Stimulated activated CD4-positive, alpha-beta T cell treated with anti-CD3 and anti-CD28 coated beads, Interleukin-4, amount 100 ng/mL, for 1 hour (primary cell): ENCODE data around the gene PPP3CA.
"Not testable (repeated sequence)": the region's sequence is repeated elsewhere in the genome, so short reads cannot be mapped to it uniquely, and the experiment has no call there.

Experiments used
- DNase-seq: peaks from one replicate; pipeline ENCODE4 v3.0.0-alpha.2; 2020

The PPP3CA gene

DNA sequence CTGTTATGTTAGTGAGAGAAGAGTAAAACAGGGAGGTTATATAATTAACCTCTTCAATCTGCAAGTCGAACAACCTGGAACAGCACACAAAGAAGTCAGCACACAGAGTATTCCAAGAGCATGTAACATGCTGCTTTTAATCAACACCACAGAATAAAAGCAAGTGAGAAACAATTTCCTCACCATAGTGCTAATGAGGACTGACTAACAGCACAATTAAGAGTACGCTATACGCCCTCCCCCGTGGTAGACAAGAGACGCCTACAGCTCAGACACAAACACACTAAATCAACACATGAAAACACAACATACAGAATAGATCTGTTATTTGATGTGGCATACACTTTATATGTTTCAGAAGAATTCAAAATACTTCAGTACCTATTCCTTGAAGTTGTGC lies 103.0 kb downstream of the PPP3CA start:
- no peak for DNase-seq

DNA sequence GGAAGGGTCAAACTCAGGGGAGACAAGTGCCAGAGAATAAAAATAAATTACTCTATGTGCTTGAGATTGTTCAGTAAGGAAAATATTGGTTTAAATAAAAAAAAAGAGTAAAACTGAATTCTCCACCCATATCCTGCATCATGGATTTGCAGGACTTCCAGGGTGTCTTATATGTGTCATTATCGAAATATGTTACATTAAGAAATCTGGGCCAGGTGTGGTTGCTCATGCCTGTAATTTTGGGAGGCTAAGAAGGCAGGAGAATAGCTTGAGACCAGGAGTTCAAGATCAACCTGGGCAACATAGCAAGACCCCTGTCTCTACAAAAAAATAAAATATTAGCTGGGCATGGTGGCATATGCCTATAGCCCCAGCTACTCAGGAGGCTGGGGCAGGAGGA lies 104.9 kb downstream of the PPP3CA start:
- no peak for DNase-seq

DNA sequence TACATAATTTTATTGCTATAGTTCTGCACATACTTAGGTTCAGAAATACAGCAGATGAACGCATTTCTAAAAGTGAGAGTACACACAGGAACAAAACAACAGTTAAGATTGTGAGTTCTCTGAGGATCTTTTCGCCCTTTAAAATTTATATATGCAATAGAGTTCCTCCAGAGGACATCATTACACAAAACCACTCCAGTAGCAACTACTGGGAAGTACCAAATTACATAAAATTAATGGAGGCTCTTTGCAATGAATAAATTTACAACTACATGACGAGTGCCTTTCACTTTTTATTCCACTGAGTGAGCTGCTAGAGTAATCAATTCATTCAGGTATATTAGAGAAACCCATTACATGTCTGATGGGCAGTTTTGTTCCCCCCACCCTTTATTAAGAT lies 107.2 kb downstream of the PPP3CA start:
- no peak for DNase-seq

DNA sequence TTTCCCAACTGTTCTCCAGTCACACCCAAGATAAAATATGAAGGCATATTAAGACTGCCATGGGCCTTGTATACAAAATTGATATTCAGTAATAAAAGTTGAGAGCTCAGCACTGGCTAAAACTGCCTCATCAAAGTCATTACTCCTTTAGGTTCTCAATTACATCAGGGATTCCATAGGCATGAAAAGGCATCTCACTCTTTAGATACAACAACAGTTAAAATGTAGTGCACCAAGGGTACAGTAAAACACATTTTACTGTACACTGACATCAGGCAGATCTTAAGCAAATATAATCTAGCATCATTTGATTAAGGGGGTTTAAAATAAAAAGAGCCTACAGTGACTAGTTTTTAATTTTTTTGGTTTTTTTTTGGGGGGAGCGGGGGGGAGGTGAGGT lies 107.7 kb downstream of the PPP3CA start:
- no peak for DNase-seq

DNA sequence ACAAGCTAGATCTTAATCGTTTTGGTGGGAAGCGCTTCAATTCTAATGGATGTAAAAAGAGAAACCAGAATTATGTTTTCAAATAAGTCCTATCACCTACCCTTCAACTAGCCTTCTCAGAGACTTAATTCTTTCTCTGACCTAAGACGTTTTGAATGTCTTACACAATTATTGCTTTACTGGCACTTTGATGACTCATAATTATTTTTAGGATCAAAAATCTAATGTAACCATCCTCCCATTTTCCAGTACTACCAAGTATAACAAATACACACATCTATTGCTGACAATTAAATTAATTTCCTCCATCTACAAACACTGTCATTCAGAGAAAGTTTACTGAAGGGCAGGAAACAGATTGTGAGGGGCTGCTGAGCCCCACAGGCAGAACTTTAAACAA lies 108.6 kb downstream of the PPP3CA start:
- no peak for DNase-seq

DNA sequence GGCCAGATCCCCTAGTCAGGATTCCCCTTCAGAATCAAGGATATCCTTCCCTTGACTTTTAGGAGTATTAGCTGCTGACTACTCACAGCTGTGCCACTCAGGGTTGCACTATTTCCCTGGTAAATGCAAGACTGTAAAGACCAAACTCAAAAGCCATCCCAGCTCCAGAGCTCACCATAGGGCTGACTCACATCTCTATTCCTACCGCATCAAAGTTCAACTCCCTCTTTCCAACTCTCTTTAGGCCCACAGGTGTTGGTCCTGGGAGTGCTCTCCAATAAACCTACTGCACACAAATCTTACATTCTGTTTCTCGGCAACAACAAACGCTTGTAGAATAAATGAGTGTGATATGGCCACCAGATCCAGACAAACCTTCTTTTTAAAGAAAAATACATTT lies 109.6 kb downstream of the PPP3CA start:
- no peak for DNase-seq

DNA sequence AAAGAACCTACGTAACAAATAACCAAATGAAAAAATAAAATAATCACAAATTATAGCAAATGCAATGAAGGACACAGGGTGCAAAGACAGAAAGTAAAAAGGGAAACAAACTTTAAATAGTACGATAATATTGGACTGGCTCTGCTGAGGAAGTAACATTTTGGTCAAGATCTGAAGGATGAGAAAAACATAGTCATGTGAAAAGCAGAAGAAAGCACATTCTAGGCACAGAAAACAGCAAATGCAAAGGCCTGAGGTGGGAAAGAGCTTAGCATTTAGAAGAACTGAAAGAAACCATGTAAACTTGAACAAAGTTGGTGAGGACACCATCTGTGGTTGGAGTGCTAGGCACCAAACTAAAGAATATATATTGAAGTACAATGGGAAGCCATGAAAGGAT lies 111.2 kb downstream of the PPP3CA start:
- no peak for DNase-seq

DNA sequence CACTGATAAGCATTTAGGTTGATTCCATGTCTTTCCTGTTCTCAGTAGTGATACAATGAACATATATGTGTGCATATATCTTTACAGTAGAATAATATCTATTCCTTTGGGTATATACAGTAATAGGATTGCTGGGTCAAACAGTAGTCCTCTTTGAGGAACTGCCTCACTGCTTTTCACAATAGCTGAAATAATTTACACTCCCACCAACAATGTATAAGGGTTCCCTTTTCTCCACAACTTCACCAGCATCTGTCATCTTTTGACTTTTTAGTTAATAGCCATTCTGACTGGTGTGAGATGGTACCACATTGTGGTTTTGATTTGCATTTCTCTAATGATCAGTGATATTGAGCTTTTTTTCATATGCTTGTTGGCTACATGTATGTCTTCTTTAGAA lies 113.2 kb downstream of the PPP3CA start:
- not testable (repeated sequence) for DNase-seq

DNA sequence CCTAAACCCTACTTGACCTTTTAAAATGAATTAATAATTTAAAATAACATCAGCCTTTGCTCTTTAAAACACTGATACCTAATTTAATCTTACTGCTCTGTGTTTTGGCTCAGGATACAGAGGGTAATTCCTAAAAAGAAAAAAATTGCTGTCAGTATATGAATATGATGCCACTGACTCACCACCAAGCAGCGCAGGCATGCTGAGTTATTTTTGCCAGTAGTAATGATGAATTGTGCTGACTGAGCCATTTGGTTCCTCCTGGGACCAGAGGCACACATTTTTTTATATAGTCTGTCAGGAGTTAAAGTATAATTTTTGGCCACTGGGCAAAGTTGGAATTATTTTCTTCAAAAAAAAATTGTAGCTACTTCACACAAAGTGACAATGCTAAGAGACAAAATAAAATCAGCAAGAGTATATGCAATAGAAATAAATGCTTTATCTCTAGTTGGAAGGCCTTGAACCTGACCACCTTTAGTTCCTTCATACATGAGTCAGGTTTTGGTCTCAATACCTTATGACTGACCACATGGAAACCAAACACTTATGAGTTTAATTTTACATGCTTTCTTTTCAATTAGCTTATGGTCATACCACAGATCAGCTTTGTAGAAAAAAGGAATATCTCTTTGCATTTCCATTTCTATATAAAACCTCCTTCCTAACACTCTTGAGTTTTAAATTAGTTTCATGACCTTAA lies 115.1 kb downstream of the PPP3CA start:
- peak; percentile 9 for DNase-seq

DNA sequence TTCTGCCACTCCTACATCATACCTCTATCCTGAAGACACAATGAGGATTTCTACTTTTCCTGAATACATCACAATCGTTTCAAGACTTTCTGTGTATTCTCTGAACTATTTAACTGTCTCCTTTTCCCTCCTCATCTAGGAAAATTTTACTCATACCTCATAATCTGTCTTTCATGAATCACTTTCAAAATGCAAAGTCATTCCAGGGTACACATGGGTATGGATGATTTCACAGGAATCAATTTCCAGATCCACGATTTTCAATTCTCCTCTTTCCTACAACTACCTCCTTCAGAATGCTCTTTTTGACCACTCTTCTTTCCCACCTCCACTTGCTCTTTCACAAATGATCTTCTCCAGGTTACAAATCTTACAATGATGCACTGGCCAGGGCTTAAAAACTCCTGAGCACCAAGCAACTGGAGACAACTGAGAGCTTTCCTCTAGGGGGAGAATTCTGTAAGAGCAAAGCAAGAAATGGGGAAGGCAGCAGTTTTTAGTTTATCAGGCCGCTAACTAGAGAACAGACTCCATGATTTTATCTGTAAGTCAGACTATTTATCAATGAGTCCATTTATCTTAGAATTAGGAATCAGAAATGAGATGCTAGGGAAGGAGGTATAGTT lies 116.4 kb downstream of the PPP3CA start:
- no peak for DNase-seq

DNA sequence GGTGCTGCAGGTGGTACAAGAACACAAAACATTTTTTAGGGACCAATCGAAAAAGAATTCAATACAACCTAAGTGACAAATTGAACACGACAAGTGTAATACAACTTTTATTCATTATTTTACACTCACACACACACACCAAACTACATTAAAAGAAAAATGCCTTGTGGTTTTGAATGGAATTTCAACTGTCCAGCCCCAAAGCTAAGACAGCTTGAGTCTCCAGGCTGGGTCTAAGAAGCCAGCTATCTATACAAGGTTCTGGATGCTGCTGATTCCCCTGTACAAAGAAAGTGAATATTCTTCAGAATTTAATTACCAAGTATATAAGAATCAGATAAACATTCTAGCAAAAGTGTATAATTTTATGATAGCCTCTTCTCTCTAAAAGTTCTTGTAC lies 118.2 kb downstream of the PPP3CA start:
- DNase-seq: no peak

DNA sequence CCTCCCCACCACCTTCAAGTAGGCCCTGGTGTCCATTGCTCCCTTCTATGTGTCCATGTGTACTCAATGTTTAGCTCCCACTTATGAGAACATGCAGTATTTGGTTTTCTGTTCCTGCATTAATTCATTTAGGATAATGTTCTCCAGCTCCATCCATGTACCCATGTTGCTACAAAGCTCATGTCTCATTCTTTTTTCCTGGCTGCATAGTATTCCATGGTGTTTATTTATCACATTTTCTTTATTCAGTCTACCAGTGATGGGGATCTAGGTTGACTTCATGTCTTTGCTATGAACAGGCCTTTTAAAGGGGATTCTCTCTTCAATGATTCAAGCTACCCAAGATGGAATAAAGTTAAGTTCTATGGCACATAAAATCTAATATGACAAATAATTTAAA lies 119.6 kb downstream of the PPP3CA start:
- DNase-seq: no peak

DNA sequence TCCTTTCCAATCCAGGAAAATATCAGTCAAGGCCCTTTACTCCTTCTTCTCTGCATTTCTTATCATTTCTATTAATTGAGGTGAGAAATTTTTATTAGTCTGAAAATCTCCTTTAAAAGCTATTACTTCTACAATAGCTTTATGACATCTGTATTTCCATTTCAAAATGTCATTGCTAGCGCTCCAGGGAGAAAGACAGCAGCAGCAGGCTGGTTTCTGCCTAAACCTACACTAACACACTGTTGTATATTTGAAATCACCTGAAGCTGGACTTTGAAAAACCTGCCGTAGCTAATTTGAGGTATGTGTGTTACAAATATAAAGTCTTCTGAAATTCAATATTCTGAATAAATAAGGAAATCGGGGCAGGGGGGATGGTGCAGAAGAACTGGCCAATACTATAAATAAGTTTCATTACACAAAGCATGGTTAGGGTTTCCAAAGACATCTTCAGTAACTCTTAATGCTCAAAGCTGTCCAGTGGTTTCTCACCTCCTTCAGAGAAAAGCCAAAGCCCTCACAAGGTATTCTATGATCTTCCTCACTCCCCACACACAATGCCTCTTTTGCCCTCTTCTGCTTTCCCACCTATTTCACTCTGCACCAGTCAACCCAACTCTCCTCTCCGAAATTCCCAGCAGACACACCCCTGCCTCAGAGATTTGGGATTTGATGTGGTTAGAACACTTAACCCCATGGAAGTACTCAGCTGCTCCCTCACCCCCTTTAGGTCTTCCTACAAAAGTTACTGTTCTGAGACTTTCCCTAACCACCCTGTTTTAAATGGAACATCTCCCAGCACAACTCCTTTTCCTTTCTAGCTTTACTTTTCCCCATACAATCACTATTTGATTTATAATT lies 122.7 kb downstream of the PPP3CA start:
- no peak for DNase-seq

DNA sequence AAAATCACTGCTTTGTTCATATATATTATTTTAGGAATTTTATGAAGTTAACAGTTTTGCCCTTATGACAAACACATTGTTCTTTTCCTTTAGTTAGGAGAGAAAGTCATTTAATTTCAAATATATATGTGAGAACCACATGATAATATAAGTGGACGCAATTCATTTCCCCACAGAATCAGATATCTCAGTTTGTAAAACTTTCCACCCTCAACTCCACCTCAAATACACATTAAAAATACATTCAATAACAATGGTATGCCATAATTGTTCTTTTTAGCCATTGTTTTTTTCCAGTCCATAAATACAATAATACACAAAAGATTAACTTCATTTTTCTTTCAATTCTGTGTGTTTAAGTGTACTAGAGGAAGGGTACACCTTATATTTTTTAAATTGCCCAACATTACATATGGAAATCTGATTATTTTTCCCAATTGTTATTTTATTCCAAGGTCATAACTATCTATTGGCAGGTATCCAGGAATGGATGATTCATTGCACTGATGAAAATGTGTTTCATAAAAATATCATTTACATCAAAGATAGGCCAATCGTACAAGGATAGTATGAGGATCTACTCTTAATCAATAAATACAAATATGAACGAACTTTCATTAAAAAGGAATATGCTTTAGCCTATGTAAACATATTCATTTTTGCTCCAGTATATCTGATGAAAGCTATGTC lies 125.0 kb downstream of the PPP3CA start:
- DNase-seq: no peak

DNA sequence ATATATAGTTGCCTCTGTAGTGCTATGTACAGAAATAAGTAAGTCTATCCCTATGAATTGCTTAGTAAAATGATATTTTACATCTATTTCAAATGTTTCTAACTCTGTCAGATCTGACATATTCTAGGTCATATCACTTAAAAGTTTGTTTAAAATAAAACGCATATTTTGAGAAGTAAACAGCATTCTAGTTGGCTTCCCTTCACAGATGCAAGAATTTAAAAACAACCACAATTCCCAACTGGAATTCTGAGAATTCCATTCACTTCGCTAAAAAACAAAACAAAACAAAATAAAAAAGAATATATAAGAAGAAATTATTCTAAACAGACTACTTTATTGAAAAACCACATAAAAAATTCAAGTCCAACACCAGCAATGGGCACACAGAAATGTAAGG lies 126.0 kb downstream of the PPP3CA start:
- no peak for DNase-seq

DNA sequence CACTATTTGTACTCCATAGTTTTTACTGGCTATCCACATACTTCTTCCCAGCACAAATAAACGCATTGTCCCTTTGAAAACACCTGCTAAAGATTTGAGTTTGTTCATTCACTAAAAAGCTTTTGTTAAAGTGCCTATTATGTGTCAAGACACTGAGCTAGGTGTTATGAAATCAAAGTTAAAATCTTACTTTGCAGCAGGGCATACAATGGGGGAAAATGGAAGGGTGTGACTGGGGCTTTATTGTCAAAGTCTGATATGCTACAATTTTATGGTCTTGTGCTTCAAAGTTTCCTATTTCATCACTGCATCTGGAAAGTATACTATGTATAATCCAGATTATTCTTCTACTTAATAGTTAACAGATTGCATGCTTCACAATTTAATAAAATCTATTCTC lies 128.4 kb downstream of the PPP3CA start:
- no peak for DNase-seq

DNA sequence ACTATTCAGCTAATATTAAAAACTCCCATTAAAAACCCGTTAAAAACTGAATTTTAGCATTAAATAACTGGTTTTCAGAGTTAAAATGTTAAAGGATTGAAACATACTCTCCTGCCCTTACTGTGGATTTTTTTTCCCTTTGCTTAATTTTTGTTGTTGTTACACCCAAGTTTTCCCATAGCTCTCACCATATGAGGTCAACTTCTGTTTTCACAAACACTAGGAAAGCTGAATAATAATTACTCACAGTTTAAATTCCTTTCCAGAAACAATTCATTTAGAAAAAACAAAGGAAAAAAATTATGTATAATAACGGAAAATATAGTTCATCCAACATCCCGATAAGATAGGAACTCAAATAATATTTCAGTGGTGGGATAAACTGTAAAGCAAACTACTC lies 129.0 kb downstream of the PPP3CA start:
- DNase-seq: no peak

DNA sequence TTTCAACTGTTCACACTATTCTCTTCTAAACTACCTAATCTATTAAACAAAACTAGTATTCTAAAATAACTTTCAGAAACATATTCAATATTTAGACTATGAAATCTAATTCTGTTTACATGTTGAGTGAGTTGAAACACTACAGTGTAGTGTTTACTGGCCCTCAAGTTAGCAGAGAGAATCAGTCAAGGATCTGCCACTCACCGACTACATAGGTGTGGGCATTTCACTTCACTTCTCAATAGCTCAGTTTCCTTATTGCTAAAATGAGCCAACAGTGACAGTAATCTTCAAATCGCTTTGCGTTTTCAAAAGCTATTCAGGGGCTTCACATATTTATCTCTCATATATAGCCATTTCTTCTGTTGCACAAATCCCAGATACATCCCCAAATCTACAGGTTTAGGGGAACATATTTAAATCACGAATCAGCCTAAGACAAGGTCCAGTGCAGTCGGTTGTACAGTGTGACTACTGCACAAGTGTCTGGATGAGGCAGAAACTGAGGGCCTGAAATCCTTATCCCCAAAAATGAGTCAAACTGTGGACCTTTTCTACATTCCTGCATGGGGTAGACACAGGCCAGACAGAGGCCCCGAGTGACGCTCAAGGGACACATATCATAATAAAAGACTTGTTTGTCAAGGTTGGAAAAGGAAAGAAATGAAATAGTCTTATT lies 129.8 kb downstream of the PPP3CA start:
- DNase-seq: no peak

DNA sequence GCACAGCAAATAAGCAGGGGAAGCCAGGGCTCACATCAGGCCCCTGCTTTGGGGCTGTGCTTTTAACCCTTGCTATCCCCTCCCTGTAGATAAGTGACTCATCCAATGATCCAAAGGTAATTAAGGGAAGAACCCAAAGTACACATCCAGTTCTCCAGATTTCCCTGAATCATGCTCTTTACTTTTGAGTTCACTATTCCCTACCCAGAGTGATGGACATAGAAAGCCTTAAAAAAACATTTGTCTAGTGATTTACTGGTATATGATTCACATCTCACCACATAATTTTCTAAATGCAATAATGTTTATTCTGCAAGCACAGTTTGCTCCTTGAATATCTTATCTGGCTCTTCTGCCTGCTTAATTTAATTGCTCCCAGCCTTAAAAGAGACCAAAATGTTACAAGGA lies 136.2 kb downstream of the PPP3CA start:
- DNase-seq: no peak

DNA sequence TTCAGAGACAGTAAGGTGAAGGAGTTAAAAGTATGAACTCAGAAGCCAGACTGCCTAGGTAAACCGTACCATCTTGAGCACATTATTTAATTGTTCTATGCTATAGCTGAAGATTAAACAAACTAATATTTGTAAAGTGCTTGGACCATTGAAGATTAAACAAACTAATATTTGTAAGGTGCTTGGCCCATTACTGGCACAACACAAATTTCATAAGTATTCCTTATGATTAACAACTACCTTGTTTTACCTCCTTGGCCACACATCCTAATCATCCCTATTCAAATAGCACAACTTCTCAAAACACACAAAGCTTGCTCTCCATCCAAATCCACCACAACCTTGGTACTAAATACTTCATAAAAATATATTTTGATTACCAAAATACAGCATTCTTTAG lies 137.0 kb downstream of the PPP3CA start:
- DNase-seq: no peak

DNA sequence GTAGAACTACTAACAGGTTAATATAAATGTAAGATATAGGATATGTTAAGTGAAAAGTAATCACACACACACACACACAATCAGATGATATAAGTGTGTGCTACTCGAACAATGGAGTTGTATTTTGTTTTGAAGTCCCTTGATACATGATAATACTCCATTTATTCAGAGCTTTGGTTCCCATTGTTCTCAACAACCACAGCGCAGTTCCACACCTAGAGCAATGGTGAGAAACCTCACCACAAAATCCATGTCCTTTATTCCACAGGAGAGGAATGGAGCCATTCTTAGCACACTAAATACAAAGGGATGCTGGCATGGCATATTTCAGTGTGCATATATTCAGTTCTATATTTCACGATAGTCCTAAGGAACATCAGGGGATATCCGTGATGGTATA lies 139.2 kb downstream of the PPP3CA start:
- DNase-seq: no peak

DNA sequence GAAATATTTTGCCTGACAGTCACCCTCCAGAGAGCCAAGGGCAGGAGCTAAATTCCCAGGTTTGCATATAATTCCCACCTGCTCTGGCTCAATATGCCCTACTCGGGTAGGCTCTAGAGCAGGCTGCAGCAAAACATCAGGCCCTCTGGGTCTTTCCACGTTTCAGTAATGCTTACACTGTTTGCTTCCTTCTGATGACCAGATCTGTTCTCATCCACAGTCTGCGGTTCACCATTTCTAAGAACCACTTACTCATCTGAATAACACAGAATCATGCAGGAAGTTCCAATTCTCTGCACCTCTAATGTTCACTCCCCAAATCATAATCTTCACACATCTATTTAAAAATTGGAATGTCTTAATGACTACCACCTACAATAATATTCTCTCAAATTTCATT lies 141.4 kb downstream of the PPP3CA start:
- peak; percentile 20 for DNase-seq

DNA sequence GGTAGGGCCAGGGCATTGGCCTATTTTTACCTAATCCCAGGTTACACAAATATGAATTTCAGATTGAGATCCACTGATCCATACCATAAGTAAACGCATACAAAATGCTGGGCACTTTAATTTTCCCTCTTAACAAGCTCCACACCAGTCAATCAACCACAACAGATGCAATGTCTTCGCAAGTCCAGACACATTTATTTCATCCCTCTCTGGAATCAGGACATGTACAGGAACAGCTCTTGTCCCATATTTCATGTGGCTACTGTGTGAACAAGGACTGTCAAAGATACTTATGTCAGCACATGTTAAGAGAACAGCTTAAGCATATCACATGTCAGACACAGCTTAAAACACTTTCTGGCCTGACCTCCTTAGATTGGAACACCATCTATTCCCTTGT lies 145.9 kb downstream of the PPP3CA start:
- DNase-seq: no peak
